Nephron progenitor cell (in vitro differentiated cells): ENCODE results near the gene SRRM1.
A peak's percentile ranks its signal among the peaks of the same experiment; 100 is the strongest.
"Not testable (repeated sequence)": the region's sequence is repeated elsewhere in the genome, so short reads cannot be mapped to it uniquely, and the experiment has no call there.

Source experiments
- DNase-seq: peaks from one replicate; pipeline ENCODE4 v3.0.0; 2021
- H3K27ac Mint-ChIP-seq: 2 replicates; pipeline ENCODE4 v1.8.0; 2021; ENCODE audit warnings: mild to moderate bottlenecking, moderate library complexity, mixed read lengths
- H3K27me3 Mint-ChIP-seq: 2 replicates; pipeline ENCODE4 v1.8.0; 2021; ENCODE audit warnings: mild to moderate bottlenecking, low read depth, mixed read lengths; ENCODE audit not compliant: poor library complexity
- H3K36me3 Mint-ChIP-seq: 2 replicates; pipeline ENCODE4 v1.8.0; 2021; ENCODE audit warnings: low read depth, mixed read lengths
- H3K4me1 Mint-ChIP-seq: 2 replicates; pipeline ENCODE4 v1.8.0; 2021; ENCODE audit warnings: mixed read lengths
- H3K4me3 Mint-ChIP-seq: 2 replicates; pipeline ENCODE4 v1.8.0; 2021; ENCODE audit warnings: mild to moderate bottlenecking, moderate library complexity, mixed read lengths
- H3K9me3 Mint-ChIP-seq: 2 replicates; pipeline ENCODE4 v1.8.0; 2021; ENCODE audit warnings: mild to moderate bottlenecking, moderate library complexity, mixed read lengths
- TF ChIP-seq, protein P1 (sequence below): fragments of 200-600 bp; sonication (generic); IDR thresholded peaks from 2 replicates; pipeline ENCODE4 v1.5.0; 2021; ENCODE audit warnings: antibody characterized with exemption

The SRRM1 gene

DNA sequence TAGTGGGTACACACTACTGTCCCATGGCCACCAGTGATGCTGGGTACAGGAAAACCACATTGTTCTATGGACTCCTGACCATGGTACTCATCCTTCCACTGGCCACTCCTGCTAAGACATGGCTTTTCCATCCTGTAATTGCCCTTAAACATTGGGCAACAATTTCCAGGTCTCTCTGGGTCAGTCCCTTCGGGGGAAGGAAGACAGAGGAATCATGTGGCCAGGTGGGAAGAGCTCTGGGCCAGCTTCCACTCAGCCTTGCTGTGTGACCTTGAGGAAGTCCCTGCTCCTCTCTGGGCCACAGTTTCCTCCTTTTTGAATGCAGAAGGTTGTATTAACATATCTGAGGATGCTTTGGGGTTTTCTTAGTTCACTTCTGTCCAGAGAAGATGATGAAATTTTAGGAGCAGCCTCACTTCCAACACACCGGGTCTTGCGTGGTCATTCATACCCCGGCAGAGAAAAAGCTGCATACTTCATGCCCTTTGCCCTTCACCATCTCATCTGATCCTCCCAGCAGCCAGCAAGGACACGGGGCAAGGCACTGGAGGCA, 50.8 kb downstream of the SRRM1 start:
- TF ChIP-seq, protein P1, sequence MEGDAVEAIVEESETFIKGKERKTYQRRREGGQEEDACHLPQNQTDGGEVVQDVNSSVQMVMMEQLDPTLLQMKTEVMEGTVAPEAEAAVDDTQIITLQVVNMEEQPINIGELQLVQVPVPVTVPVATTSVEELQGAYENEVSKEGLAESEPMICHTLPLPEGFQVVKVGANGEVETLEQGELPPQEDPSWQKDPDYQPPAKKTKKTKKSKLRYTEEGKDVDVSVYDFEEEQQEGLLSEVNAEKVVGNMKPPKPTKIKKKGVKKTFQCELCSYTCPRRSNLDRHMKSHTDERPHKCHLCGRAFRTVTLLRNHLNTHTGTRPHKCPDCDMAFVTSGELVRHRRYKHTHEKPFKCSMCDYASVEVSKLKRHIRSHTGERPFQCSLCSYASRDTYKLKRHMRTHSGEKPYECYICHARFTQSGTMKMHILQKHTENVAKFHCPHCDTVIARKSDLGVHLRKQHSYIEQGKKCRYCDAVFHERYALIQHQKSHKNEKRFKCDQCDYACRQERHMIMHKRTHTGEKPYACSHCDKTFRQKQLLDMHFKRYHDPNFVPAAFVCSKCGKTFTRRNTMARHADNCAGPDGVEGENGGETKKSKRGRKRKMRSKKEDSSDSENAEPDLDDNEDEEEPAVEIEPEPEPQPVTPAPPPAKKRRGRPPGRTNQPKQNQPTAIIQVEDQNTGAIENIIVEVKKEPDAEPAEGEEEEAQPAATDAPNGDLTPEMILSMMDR: no peak
- DNase-seq: no peak
- Mint-ChIP-seq H3K27me3 (peaks cover 15% of the 10 kb centered on the region), H3K36me3 (no peaks in the 10 kb centered on the region), H3K4me1 (peaks cover 11% of the 10 kb centered on the region), H3K4me3 (no peak overlapping the region), H3K9me3 (peaks cover 12% of the 10 kb centered on the region), H3K27ac (no peak overlapping the region)

DNA sequence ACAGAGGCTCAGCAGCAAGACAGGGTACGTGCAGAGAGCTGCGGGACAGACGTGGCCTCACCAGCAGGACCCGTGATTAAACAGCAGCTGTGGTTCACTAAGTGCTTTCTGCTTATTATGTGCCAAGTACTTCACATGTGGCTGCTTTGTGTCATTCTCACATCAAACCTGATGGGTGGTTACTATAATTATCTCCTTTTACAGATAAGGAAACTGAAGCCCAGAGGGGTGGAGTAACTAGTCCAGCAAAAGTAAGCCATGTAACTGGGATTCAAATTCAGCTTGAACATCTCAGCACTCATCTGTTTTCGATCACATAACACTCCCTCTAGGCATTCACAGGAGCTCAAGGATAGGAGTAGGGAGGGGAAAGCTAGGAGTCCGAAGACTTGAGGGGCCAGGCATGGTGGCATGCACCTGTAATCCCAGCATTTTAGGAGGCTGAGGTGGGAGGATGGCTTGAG, 51.3 kb downstream of the SRRM1 start:
- DNase-seq: no peak
- peaks cover 11% of the 10 kb centered on the region for H3K4me1 Mint-ChIP-seq
- H3K27ac Mint-ChIP-seq: no peak overlapping the region
- H3K36me3 Mint-ChIP-seq: no peaks in the 10 kb centered on the region
- TF ChIP-seq, protein P1: no peak
- H3K4me3 Mint-ChIP-seq: no peak overlapping the region
- peaks cover 16% of the 10 kb centered on the region for H3K27me3 Mint-ChIP-seq
- H3K9me3 Mint-ChIP-seq: peaks cover 12% of the 10 kb centered on the region

DNA sequence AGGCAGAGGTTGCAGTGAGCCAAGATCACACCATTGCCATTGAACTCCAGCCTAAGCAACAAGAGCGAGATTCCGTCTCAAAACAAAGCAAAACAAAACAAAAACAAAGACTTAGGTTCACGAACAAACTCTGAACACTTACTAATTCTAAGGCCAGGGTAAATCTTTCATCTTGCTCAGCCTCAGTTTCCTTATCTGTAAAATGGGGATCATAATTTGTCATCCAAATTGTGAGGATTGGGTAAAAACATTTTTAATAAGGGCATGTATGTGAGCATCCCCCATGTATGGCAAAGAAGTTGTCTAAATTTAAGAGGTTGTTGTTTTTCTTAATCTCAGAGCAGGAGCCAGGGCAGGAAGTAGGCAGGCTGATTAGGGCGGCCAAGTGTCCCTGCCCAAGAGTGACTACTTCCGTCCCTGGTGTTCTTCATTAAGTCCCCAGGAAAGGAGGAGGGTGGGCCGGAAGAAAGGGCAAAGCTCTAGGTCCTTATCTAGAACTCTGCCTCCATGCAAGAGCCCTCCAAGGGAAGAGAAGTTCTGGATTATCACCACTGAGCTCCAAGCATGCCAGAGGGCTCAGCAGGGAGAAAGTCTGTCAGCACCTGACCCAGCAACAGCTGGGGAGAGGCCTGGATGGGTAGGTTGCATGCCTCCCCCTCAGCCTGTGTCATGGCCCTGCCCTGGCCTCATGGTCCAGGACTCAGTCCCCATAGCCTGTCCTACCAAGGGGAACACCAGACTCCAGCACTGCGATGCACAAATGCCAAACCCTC, 52.3 kb downstream of the SRRM1 start:
- H3K4me3 Mint-ChIP-seq: no peak overlapping the region
- TF ChIP-seq, protein P1: no peak
- H3K36me3 Mint-ChIP-seq: no peaks in the 10 kb centered on the region
- peaks cover 19% of the 10 kb centered on the region for H3K27me3 Mint-ChIP-seq
- H3K27ac Mint-ChIP-seq: no peak overlapping the region
- DNase-seq: no peak
- peaks cover 11% of the 10 kb centered on the region for H3K4me1 Mint-ChIP-seq
- H3K9me3 Mint-ChIP-seq: peaks cover 12% of the 10 kb centered on the region

DNA sequence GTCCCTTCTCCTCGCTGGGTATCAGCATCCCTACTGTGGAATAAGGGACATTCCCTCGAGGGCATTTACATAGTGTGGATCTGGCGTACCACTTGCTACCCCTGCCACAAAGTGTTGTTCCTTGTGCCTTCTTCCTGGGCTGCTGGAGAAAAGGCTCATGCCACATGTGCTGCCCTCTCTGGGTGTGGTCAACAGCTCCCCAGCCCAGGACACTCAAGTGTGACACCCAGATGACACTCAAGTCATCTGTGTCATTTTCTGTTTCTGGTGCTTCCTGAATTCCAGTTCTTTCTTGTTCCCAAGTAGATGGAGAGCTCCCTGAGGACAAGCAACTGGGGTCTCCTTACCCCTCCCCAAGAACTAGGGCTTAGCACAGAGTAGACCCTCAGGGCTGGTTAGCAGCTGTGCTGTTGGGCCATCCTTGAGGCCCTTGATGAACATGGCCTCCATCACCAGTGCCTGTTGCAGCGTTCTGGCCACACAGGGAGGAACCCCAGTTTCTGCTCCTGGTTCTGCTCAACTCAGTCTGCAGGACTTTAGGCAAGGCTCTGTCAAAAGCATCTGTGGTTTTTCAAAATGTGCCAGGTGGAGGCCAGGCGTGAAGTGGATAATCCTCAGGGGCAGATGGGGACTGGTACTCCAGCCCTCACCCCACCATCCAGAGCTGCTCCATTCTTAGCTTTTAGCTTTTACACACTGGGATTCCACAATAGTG, 53.1 kb downstream of the SRRM1 start:
- H3K4me3 Mint-ChIP-seq: no peak overlapping the region
- no peak overlapping the region for H3K27ac Mint-ChIP-seq
- H3K27me3 Mint-ChIP-seq: peaks cover 20% of the 10 kb centered on the region

DNA sequence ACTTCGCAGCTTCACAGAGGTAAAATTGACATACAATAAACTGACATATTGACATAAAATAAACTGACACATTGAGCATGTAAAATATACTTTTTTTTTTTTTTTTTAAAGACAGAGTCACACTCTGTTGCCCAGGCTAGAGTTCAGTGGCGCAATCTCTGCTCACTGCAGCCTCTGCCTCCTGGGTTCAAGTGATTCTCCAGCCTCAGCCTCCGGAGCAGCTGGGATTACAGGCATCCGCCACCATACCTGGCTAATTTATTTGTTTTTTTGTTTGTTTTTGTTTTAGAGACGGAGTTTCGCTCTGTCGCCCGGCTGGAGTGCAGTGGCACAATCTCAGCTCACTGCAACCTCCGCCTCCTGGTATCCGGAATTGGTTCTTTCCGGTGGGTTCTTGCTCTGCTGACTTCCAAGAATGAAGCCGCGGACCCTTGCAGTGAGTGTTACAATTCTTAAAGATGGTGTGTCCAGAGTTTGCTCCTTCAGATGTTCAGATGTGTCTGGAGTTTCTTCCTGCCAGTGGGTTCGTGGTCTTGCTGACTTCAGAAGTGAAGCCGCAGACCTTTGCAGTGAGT, 53.7 kb downstream of the SRRM1 start:
- TF ChIP-seq, protein P1: no peak
- Mint-ChIP-seq H3K36me3 (no peaks in the 10 kb centered on the region), H3K4me3 (no peak overlapping the region), H3K27me3 (peaks cover 15% of the 10 kb centered on the region), H3K27ac (peak overlapping the region; percentile 49), H3K9me3 (peaks cover 5% of the 10 kb centered on the region), H3K4me1 (peaks cover 11% of the 10 kb centered on the region)
- peak; percentile 16 for DNase-seq

More for the DNA sequence above, 53.1 kb downstream of the SRRM1 start:
- no peak for DNase-seq
- H3K36me3 Mint-ChIP-seq: no peaks in the 10 kb centered on the region
- H3K4me1 Mint-ChIP-seq: peaks cover 11% of the 10 kb centered on the region
- TF ChIP-seq, protein P1: no peak
- peaks cover 8% of the 10 kb centered on the region for H3K9me3 Mint-ChIP-seq

DNA sequence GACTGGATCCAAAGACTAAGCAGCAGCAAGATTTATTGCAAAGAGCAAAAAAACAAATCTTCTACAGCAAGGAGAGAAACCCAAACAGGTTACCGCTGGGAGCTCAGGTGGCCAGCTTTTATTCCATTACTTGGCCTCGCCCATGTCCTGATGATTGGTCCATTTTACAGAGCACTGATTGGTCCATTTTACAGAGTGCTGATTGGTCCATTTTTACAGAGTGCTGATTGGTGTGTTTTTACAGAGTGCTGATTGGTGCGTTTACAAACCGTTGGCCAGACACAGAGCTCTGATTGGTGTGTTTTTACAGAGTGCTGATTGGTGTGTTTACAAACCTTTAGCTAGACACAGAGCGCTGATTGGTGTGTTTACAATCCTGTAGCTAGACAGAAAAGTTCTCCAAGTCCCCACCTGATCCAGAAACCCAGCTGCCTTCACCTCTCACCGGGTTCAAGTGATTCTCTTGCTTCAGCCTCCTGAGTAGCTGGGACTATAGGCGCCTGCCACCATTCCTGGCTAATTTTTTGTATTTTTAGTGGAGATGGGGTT, 54.4 kb downstream of the SRRM1 start:
- not testable (repeated sequence) for H3K9me3 Mint-ChIP-seq, DNase-seq, H3K36me3 Mint-ChIP-seq, H3K4me3 Mint-ChIP-seq
- Mint-ChIP-seq H3K27me3 (peaks cover 15% of the 10 kb centered on the region), H3K27ac (peak overlapping the region; percentile 49), H3K4me1 (peaks cover 16% of the 10 kb centered on the region)

DNA sequence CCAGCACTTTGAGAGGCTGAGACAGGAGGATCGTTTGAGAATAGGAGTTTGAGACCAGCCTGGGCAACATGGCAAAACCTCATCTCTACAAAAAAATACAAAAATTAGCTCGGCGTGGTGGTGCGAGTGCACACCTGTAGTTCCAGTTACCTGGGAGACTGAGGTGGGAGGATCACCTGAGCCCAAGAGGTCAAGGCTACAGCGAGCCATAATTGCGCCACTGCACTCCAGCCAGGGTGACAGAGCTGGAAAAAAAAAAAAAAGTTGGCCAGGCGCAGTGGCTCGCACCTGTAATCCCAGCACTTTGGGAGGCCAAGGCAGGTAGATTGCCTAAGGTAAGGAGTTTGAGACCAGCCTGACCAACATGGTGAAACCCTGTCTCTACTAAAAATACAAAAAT, 55.2 kb downstream of the SRRM1 start:
- H3K9me3 Mint-ChIP-seq, DNase-seq, H3K4me3 Mint-ChIP-seq, H3K27ac Mint-ChIP-seq, H3K36me3 Mint-ChIP-seq: not testable (repeated sequence)
- peaks cover 23% of the 10 kb centered on the region for H3K4me1 Mint-ChIP-seq
- peaks cover 15% of the 10 kb centered on the region for H3K27me3 Mint-ChIP-seq
